Liver (tissue), 3 donors: Measurements from ENCODE around the gene RIT1.

Experiments used
- CTCF ChIP-seq: fragments of 150-350 bp; IDR thresholded peaks from 2 replicates; pipeline ENCODE4 v1.5.1; 2017; ENCODE audit warnings: improper control_type of control experiment, low read depth, low read length; ENCODE audit not compliant: missing input control
- JUND ChIP-seq, 2 donors: IDR thresholded peaks; 2 replicates each; pipeline ENCODE4 v1.6.1; 2016; ENCODE audit warnings: antibody characterized with exemption in 2 of 2
- MAX ChIP-seq: IDR thresholded peaks from 2 replicates; pipeline ENCODE4 v1.6.1; 2016; ENCODE audit warnings: antibody characterized with exemption
- RAD21 ChIP-seq, 2 donors: IDR thresholded peaks; 2 replicates each; pipeline ENCODE4 v1.6.1; 2016; ENCODE audit warnings: antibody characterized with exemption in 2 of 2, mild to moderate bottlenecking in 2 of 2
- donor health status: healthy.
- donor health status: healthy.

GRCh38 chr1:155913969-155914757, 3.0 kb upstream of the RIT1 start:
- no peak for TF ChIP-seq RAD21 (IDR thresholded peaks at IDR 0.05)
- no peak for TF ChIP-seq MAX
- TF ChIP-seq CTCF = no peak
- no peak for TF ChIP-seq JUND (IDR thresholded peaks at IDR 0.05)
